ENCODE results near the gene VPS26C. TPM values are rescaled to one million over a fixed set of nuclear protein-coding genes. Genes with fewer than 3 reads are reported as not detected.
"Not testable (repeated sequence)": the region's sequence is repeated elsewhere in the genome, so short reads cannot be mapped to it uniquely, and the experiment has no call there.

VPS26C gene
- total RNA-seq (49.4 TPM), polyA plus RNA-seq (100 to 1,000 TPM in 1 of 4 donors, 10 to 100 TPM in 3; 84.0 to 104 (median 94.1) TPM)

- H3K27ac ChIP-seq (ENCODE audit: insufficient read depth, low read length, poor library complexity, severe bottlenecking) = peak within 1 kb of the TSS; percentile 99
- Mint-ChIP-seq H3K27me3 (no peaks in the 10 kb centered on the region), H3K27ac (peak within 1 kb of the TSS; percentile 97 to 98 (median 98)), H3K4me3 (peak within 1 kb of the TSS; percentile 94 to 98 (median 96)), H3K9me3 (peaks cover 0 to 1% (median 0%) of the 10 kb centered on the region in 7 donors), H3K36me3 (peaks cover 4% of the 10 kb centered on the region), H3K4me1 (peaks cover 16 to 53% (median 37%) of the 10 kb centered on the region in 4 donors)
- no peaks in the 10 kb centered on the region for H3K36me3 ChIP-seq (ENCODE audit: control insufficient read depth, insufficient read depth, low read length)
- peaks cover 22% of the 10 kb centered on the region for H3K4me1 ChIP-seq (ENCODE audit: control insufficient read depth, insufficient read depth, low read length, poor library complexity, severe bottlenecking)
- no peaks in the 10 kb centered on the region for H3K27me3 ChIP-seq (ENCODE audit: control insufficient read depth, insufficient read depth, low read length)
- ATAC-seq (ENCODE audit: low read depth in 2 of 2) (peak; percentile 89 to 91), DNase-seq (peak; percentile 97 to 100 (median 98))
- peak within 1 kb of the TSS; percentile 84 for H3K4me3 ChIP-seq (ENCODE audit: low read depth, low read length)
- H3K9me3 ChIP-seq (ENCODE audit: control insufficient read depth in 2 of 2, low read length in 2 of 2) = no peaks in the 10 kb centered on the region
Observed at GRCh38 chr21:37267269-37268185, at the start of gene VPS26C. Gene VPS26C (minus strand): TSS chr21:37267334. CDS start chr21:37267294, 40 bp downstream.

- not testable (repeated sequence) for DNase-seq; H3K36me3 ChIP-seq (ENCODE audit: control insufficient read depth, insufficient read depth, low read length); H3K27me3 ChIP-seq (ENCODE audit: control insufficient read depth, insufficient read depth, low read length); ATAC-seq (ENCODE audit: low read depth in 2 of 2); H3K9me3 ChIP-seq (ENCODE audit: control insufficient read depth in 2 of 2, low read length in 2 of 2); H3K4me3 ChIP-seq (ENCODE audit: low read depth, low read length); H3K27ac Mint-ChIP-seq; H3K4me1 ChIP-seq (ENCODE audit: control insufficient read depth, insufficient read depth, low read length, poor library complexity, severe bottlenecking); H3K4me3 Mint-ChIP-seq; H3K36me3 Mint-ChIP-seq; H3K4me1 Mint-ChIP-seq; H3K27ac ChIP-seq (ENCODE audit: insufficient read depth, low read length, poor library complexity, severe bottlenecking)
- Mint-ChIP-seq H3K9me3 (peaks cover 0 to 17% (median 5%) of the 10 kb centered on the region in 7 donors), H3K27me3 (peaks cover 44% of the 10 kb centered on the region)
Observed at GRCh38 chr21:37316072-37316471, 48.9 kb upstream of the VPS26C start.

- Mint-ChIP-seq H3K9me3 (peaks cover 0 to 2% (median 0%) of the 10 kb centered on the region in 7 donors), H3K27ac (no peak overlapping the region), H3K4me3 (no peak overlapping the region), H3K4me1 (no peaks in the 10 kb centered on the region), H3K27me3 (peaks cover 10% of the 10 kb centered on the region), H3K36me3 (no peaks in the 10 kb centered on the region)
- ATAC-seq (ENCODE audit: low read depth in 2 of 2) (no peak), DNase-seq (no peak)
- Histone ChIP-seq H3K4me1 (ENCODE audit: control insufficient read depth, insufficient read depth, low read length, poor library complexity, severe bottlenecking) (no peaks in the 10 kb centered on the region), H3K27ac (ENCODE audit: insufficient read depth, low read length, poor library complexity, severe bottlenecking) (no peak overlapping the region), H3K9me3 (ENCODE audit: control insufficient read depth in 2 of 2, low read length in 2 of 2) (no peaks in the 10 kb centered on the region), H3K4me3 (ENCODE audit: low read depth, low read length) (no peak overlapping the region), H3K36me3 (ENCODE audit: control insufficient read depth, insufficient read depth, low read length) (no peaks in the 10 kb centered on the region), H3K27me3 (ENCODE audit: control insufficient read depth, insufficient read depth, low read length) (peaks cover 2% of the 10 kb centered on the region)
Observed at GRCh38 chr21:37300114-37300751, 33.1 kb upstream of the VPS26C start.

- no peak overlapping the region for H3K27ac Mint-ChIP-seq
- no peaks in the 10 kb centered on the region for H3K9me3 Mint-ChIP-seq
- no peak for DNase-seq
- Histone ChIP-seq H3K9me3 (ENCODE audit: control insufficient read depth in 2 of 2, low read length in 2 of 2) (no peaks in the 10 kb centered on the region), H3K36me3 (ENCODE audit: control insufficient read depth, insufficient read depth, low read length) (no peaks in the 10 kb centered on the region), H3K4me1 (ENCODE audit: control insufficient read depth, insufficient read depth, low read length, poor library complexity, severe bottlenecking) (no peaks in the 10 kb centered on the region), H3K27ac (ENCODE audit: insufficient read depth, low read length, poor library complexity, severe bottlenecking) (no peak overlapping the region), H3K27me3 (ENCODE audit: control insufficient read depth, insufficient read depth, low read length) (peaks cover 4% of the 10 kb centered on the region), H3K4me3 (ENCODE audit: low read depth, low read length) (no peak overlapping the region)
- peaks cover 25% of the 10 kb centered on the region for H3K27me3 Mint-ChIP-seq
- ATAC-seq (ENCODE audit: low read depth in 2 of 2) = no peak
- no peaks in the 10 kb centered on the region for H3K4me1 Mint-ChIP-seq
- no peaks in the 10 kb centered on the region for H3K36me3 Mint-ChIP-seq
- H3K4me3 Mint-ChIP-seq = no peak overlapping the region
Observed at GRCh38 chr21:37297364-37297763, 30.2 kb upstream of the VPS26C start.

GRCh38 chr21:37294679-37295078 is 27.5 kb upstream of the VPS26C start:
- no peak overlapping the region for H3K4me3 ChIP-seq (ENCODE audit: low read depth, low read length)
- DNase-seq = no peak
- Mint-ChIP-seq H3K4me1 (no peaks in the 10 kb centered on the region), H3K27ac (no peak overlapping the region), H3K36me3 (no peaks in the 10 kb centered on the region), H3K4me3 (no peak overlapping the region), H3K27me3 (peaks cover 31% of the 10 kb centered on the region), H3K9me3 (no peaks in the 10 kb centered on the region)
- H3K4me1 ChIP-seq (ENCODE audit: control insufficient read depth, insufficient read depth, low read length, poor library complexity, severe bottlenecking) = no peaks in the 10 kb centered on the region
- peaks cover 6% of the 10 kb centered on the region for H3K27me3 ChIP-seq (ENCODE audit: control insufficient read depth, insufficient read depth, low read length)
- H3K9me3 ChIP-seq (ENCODE audit: control insufficient read depth in 2 of 2, low read length in 2 of 2) = no peaks in the 10 kb centered on the region
- ATAC-seq (ENCODE audit: low read depth in 2 of 2) = no peak
- no peak overlapping the region for H3K27ac ChIP-seq (ENCODE audit: insufficient read depth, low read length, poor library complexity, severe bottlenecking)
- no peaks in the 10 kb centered on the region for H3K36me3 ChIP-seq (ENCODE audit: control insufficient read depth, insufficient read depth, low read length)

GRCh38 chr21:37292941-37293340 is 25.8 kb upstream of the VPS26C start:
- H3K36me3 Mint-ChIP-seq = no peaks in the 10 kb centered on the region
- H3K9me3 Mint-ChIP-seq = no peaks in the 10 kb centered on the region
- H3K4me3 ChIP-seq (ENCODE audit: low read depth, low read length) = no peak overlapping the region
- no peaks in the 10 kb centered on the region for H3K36me3 ChIP-seq (ENCODE audit: control insufficient read depth, insufficient read depth, low read length)
- H3K27ac ChIP-seq (ENCODE audit: insufficient read depth, low read length, poor library complexity, severe bottlenecking) = no peak overlapping the region
- ATAC-seq (ENCODE audit: low read depth in 2 of 2) (no peak), DNase-seq (no peak)
- H3K27ac Mint-ChIP-seq = peak overlapping the region in 1 of 3 donors; percentile 39
- H3K27me3 Mint-ChIP-seq = peaks cover 36% of the 10 kb centered on the region
- H3K4me1 ChIP-seq (ENCODE audit: control insufficient read depth, insufficient read depth, low read length, poor library complexity, severe bottlenecking) = no peaks in the 10 kb centered on the region
- H3K4me1 Mint-ChIP-seq = no peaks in the 10 kb centered on the region
- no peaks in the 10 kb centered on the region for H3K9me3 ChIP-seq (ENCODE audit: control insufficient read depth in 2 of 2, low read length in 2 of 2)
- H3K4me3 Mint-ChIP-seq = no peak overlapping the region
- peaks cover 6% of the 10 kb centered on the region for H3K27me3 ChIP-seq (ENCODE audit: control insufficient read depth, insufficient read depth, low read length)

- no peak for DNase-seq
- Mint-ChIP-seq H3K4me3 (no peak overlapping the region), H3K36me3 (no peaks in the 10 kb centered on the region), H3K27me3 (peaks cover 36% of the 10 kb centered on the region), H3K9me3 (no peaks in the 10 kb centered on the region), H3K4me1 (no peaks in the 10 kb centered on the region), H3K27ac (no peak overlapping the region)
- H3K4me3 ChIP-seq (ENCODE audit: low read depth, low read length) = no peak overlapping the region
- no peak overlapping the region for H3K27ac ChIP-seq (ENCODE audit: insufficient read depth, low read length, poor library complexity, severe bottlenecking)
- ATAC-seq (ENCODE audit: low read depth in 2 of 2) = no peak
- no peaks in the 10 kb centered on the region for H3K36me3 ChIP-seq (ENCODE audit: control insufficient read depth, insufficient read depth, low read length)
- H3K27me3 ChIP-seq (ENCODE audit: control insufficient read depth, insufficient read depth, low read length) = peaks cover 4% of the 10 kb centered on the region
- no peaks in the 10 kb centered on the region for H3K4me1 ChIP-seq (ENCODE audit: control insufficient read depth, insufficient read depth, low read length, poor library complexity, severe bottlenecking)
- H3K9me3 ChIP-seq (ENCODE audit: control insufficient read depth in 2 of 2, low read length in 2 of 2) = no peaks in the 10 kb centered on the region
Observed at GRCh38 chr21:37292041-37292440, 24.9 kb upstream of the VPS26C start.

Data from CD4-positive, CD25-positive, alpha-beta regulatory T cell (primary cell).